K562 (cell line): ENCODE results near the gene C20orf173.

Experiments
- FOXA1 ChIP-seq: fragments of 450-650 bp; IDR thresholded peaks from 2 replicates; pipeline ENCODE4 v1.6.1; 2016; ENCODE audit warnings: mild to moderate bottlenecking, borderline replicate concordance
- HDGF ChIP-seq: fragments of 450-650 bp; IDR thresholded peaks from 2 replicates; pipeline ENCODE4 v1.6.1; 2016
- MYC ChIP-seq, 2 experiments: fragments of 250-450 bp in 1 of 2; sonication (Bioruptor Pico) in 1 of 2; IDR thresholded peaks; 2 replicates each; pipeline versions ENCODE4 v1.5.1 to v1.6.1; 2012 to 2021; ENCODE audit warnings: low read depth in 2 of 2, borderline replicate concordance in 1 of 2, improper control_type of control experiment in 1 of 2, low read length in 1 of 2, mild to moderate bottlenecking in 1 of 2, moderate library complexity in 1 of 2
- PCBP1 ChIP-seq: fragments of 200-400 bp; formaldehyde crosslinking; IDR thresholded peaks from 2 replicates; pipeline ENCODE4 v1.6.1; 2018; ENCODE audit warnings: mild to moderate bottlenecking, low read depth, low read length; ENCODE audit not compliant: poor library complexity, severe bottlenecking
- POLR2A ChIP-seq: fragments of 450-650 bp; conservative IDR thresholded peaks from 2 replicates; pipeline ENCODE4 v1.6.1; 2016
- RBM39 ChIP-seq: fragments of 200-400 bp; formaldehyde crosslinking; optimal IDR thresholded peaks from 2 replicates; pipeline ENCODE3; 2018; ENCODE audit warnings: low read depth, low read length
- RCOR1 ChIP-seq, 2 experiments: IDR thresholded peaks; 2 replicates each; pipeline ENCODE4 v1.6.1; 2012; ENCODE audit warnings: low read depth in 2 of 2, low read length in 2 of 2, borderline replicate concordance in 1 of 2, improper control_type of control experiment in 1 of 2
- RUNX1 ChIP-seq: sonication (generic); IDR thresholded peaks from 2 replicates; pipeline ENCODE4 v1.6.1; 2016; ENCODE audit warnings: antibody characterized with exemption, low read depth
- ZNF589 ChIP-seq: fragments of 200-800 bp; sonication (Bioruptor generic); IDR thresholded peaks from 2 replicates; pipeline ENCODE4 v1.6.1; 2016; ENCODE audit warnings: low read depth, missing genetic modification characterization, missing compliant biosample characterization
- TF ChIP-seq, protein P1 (sequence below), 2 experiments: fragments of 450-650 bp in 1 of 2; sonication (generic) in 1 of 2; formaldehyde crosslinking; conservative IDR thresholded peaks; 2 replicates each; pipeline versions ENCODE4 v1.4.0 to v1.8.1; 2020 to 2022; ENCODE audit warnings: mild to moderate bottlenecking in 1 of 2, missing genetic modification reagents in 1 of 2

DNA sequence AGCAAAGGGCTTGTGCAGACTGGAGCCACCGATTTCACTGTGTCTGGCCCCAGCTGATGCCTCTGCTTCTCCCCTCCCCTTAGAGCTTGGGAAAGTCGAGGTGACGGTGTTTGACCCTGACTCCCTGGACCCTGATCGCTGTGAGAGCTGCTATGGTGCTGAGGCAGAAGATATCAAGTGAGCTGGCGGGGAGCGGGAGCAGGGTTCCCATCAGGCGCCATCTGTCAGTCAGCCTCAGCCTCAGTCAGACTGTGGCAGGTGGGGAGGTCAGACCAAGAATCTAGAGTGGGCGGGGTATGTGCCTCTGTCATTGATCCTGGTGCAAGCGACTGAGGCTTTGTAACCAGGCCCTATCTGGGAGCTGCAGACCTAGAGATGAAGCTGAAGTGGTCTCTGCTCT, 17.9 kb upstream of the C20orf173 start:
- TF ChIP-seq HDGF = no peak
- no peak for TF ChIP-seq RBM39
- no peak for TF ChIP-seq ZNF589 (CRISPR knock-in tag)
- TF ChIP-seq RCOR1 (IDR thresholded peaks at IDR 0.05; ENCODE audit: borderline replicate concordance in 1 of 2, low read depth in 2 of 2, low read length in 2 of 2) = no peak
- no peak for TF ChIP-seq PCBP1
- no peak for TF ChIP-seq MYC (IDR thresholded peaks at IDR 0.05; ENCODE audit: low read depth, low read length)
- no peak for TF ChIP-seq MYC (CRISPR knock-in tag; IDR thresholded peaks at IDR 0.05; ENCODE audit: borderline replicate concordance, low read depth)
- TF ChIP-seq RUNX1 = no peak
- no peak for TF ChIP-seq FOXA1
- TF ChIP-seq, protein P1, sequence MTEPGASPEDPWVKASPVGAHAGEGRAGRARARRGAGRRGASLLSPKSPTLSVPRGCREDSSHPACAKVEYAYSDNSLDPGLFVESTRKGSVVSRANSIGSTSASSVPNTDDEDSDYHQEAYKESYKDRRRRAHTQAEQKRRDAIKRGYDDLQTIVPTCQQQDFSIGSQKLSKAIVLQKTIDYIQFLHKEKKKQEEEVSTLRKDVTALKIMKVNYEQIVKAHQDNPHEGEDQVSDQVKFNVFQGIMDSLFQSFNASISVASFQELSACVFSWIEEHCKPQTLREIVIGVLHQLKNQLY (CRISPR knock-in tag; conservative IDR thresholded peaks at IDR 0.05) = no peak
- TF ChIP-seq POLR2A = no peak
